Measurements from ENCODE around the gene ANKRD66. TPM values are rescaled to one million over a fixed set of nuclear protein-coding genes. Genes with fewer than 3 reads are reported as not detected.

The ANKRD66 gene
- total RNA-seq, 1 donor from 2014 or later, result not detected

- no peaks in the 10 kb centered on the region for H3K27me3 ChIP-seq (ENCODE audit: control insufficient read depth, insufficient read depth, low read length)
- FAIRE-seq (no peak), DNase-seq (ENCODE audit: low read depth) (no peak)
- H3K4me3 ChIP-seq (ENCODE audit: low read depth, low read length), result no peak overlapping the region
- no peaks in the 10 kb centered on the region for H3K36me3 ChIP-seq (ENCODE audit: control insufficient read depth, insufficient read depth, low read length)
- TF ChIP-seq, protein P1, sequence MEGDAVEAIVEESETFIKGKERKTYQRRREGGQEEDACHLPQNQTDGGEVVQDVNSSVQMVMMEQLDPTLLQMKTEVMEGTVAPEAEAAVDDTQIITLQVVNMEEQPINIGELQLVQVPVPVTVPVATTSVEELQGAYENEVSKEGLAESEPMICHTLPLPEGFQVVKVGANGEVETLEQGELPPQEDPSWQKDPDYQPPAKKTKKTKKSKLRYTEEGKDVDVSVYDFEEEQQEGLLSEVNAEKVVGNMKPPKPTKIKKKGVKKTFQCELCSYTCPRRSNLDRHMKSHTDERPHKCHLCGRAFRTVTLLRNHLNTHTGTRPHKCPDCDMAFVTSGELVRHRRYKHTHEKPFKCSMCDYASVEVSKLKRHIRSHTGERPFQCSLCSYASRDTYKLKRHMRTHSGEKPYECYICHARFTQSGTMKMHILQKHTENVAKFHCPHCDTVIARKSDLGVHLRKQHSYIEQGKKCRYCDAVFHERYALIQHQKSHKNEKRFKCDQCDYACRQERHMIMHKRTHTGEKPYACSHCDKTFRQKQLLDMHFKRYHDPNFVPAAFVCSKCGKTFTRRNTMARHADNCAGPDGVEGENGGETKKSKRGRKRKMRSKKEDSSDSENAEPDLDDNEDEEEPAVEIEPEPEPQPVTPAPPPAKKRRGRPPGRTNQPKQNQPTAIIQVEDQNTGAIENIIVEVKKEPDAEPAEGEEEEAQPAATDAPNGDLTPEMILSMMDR (IDR thresholded peaks at IDR 0.05; ENCODE audit: insufficient read depth, low read length, severe bottlenecking), result no peak
Measured at GRCh38 chr6:46755865-46756264, 9.1 kb downstream of the ANKRD66 start.

GRCh38 chr6:46756469-46757213, 9.9 kb downstream of the ANKRD66 start:
- TF ChIP-seq, protein P1 (IDR thresholded peaks at IDR 0.05; ENCODE audit: insufficient read depth, low read length, severe bottlenecking), result no peak
- H3K27me3 ChIP-seq (ENCODE audit: control insufficient read depth, insufficient read depth, low read length), result no peaks in the 10 kb centered on the region
- no peak overlapping the region for H3K4me3 ChIP-seq (ENCODE audit: low read depth, low read length)
- FAIRE-seq (no peak), DNase-seq (ENCODE audit: low read depth) (peak; percentile 48)
- no peaks in the 10 kb centered on the region for H3K36me3 ChIP-seq (ENCODE audit: control insufficient read depth, insufficient read depth, low read length)

GRCh38 chr6:46757214-46757596, 10.5 kb downstream of the ANKRD66 start:
- H3K4me3 ChIP-seq (ENCODE audit: low read depth, low read length), result no peak overlapping the region
- no peak for FAIRE-seq
- no peaks in the 10 kb centered on the region for H3K36me3 ChIP-seq (ENCODE audit: control insufficient read depth, insufficient read depth, low read length)
- DNase-seq (ENCODE audit: low read depth), result peak; percentile 36
- TF ChIP-seq, protein P1 (IDR thresholded peaks at IDR 0.05; ENCODE audit: insufficient read depth, low read length, severe bottlenecking), result no peak
- no peaks in the 10 kb centered on the region for H3K27me3 ChIP-seq (ENCODE audit: control insufficient read depth, insufficient read depth, low read length)

GRCh38 chr6:46758960-46759753, 12.4 kb downstream of the ANKRD66 start:
- no peaks in the 10 kb centered on the region for H3K27me3 ChIP-seq (ENCODE audit: control insufficient read depth, insufficient read depth, low read length)
- TF ChIP-seq, protein P1 (IDR thresholded peaks at IDR 0.05; ENCODE audit: insufficient read depth, low read length, severe bottlenecking), result no peak
- DNase-seq (ENCODE audit: low read depth) (no peak), FAIRE-seq (no peak)
- no peaks in the 10 kb centered on the region for H3K36me3 ChIP-seq (ENCODE audit: control insufficient read depth, insufficient read depth, low read length)
- no peak overlapping the region for H3K4me3 ChIP-seq (ENCODE audit: low read depth, low read length)

DNA sequence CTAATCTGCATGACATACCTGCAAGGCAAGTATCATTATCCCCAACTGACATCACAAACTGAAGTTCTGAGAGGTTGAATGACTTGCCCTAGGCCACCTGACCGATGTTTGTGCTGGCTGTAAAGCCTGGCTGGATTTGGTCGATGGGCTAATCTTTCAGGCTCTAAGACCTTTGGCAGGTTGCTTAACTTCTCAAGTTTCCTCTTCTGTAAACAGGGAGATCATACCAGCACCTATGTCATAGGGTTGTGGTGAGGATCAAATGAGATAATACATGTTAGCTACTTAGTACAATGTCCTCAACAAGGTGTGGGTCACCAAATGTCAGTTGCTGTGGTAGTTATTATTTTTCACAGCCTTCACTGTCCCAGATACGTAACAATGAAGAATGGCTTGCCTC, 14.2 kb downstream of the ANKRD66 start:
- peak; percentile 27 for DNase-seq (ENCODE audit: low read depth)
- TF ChIP-seq, protein P1 (IDR thresholded peaks at IDR 0.05; ENCODE audit: insufficient read depth, low read length, severe bottlenecking), result no peak
- no peaks in the 10 kb centered on the region for H3K36me3 ChIP-seq (ENCODE audit: control insufficient read depth, insufficient read depth, low read length)
- H3K4me3 ChIP-seq (ENCODE audit: low read depth, low read length), result no peak overlapping the region
- H3K27me3 ChIP-seq (ENCODE audit: control insufficient read depth, insufficient read depth, low read length), result no peaks in the 10 kb centered on the region
- peak; percentile 76 for FAIRE-seq
